GM12892 (cell line): Measurements from ENCODE around the gene MED25.

Experiments
- DNase-seq: peaks from one replicate; pipeline ENCODE4 v3.0.0; 2011; ENCODE audit not compliant: insufficient read length
- FAIRE-seq: peaks from 2 replicates; lab custom pipeline; 2011; peaks lifted over from hg19 to GRCh38; lab: Jason Lieb, UNC
- POLR2A ChIP-seq: IDR thresholded peaks from 2 replicates; pipeline ENCODE4 v1.6.1; 2011; ENCODE audit warnings: low read depth, low read length, control low read depth
- POLR2AphosphoS5 ChIP-seq: IDR thresholded peaks from 2 replicates; pipeline ENCODE4 v1.6.1; 2011; ENCODE audit warnings: low read depth, low read length, control low read depth
- TAF1 ChIP-seq: IDR thresholded peaks from 2 replicates; pipeline ENCODE4 v1.6.1; 2011; ENCODE audit warnings: low read depth, mild to moderate bottlenecking, control low read depth, low read length, borderline replicate concordance

MED25 gene

GRCh38 chr19:49824662-49825061 is 6.6 kb downstream of the MED25 start:
- DNase-seq = no peak
- no peak for FAIRE-seq
- no peak for TF ChIP-seq TAF1
- TF ChIP-seq POLR2AphosphoS5 = no peak
- TF ChIP-seq POLR2A = no peak

GRCh38 chr19:49827034-49827433 is 8.9 kb downstream of the MED25 start:
- DNase-seq (no peak), FAIRE-seq (no peak)
- TF ChIP-seq TAF1 = no peak
- TF ChIP-seq POLR2AphosphoS5 = no peak
- no peak for TF ChIP-seq POLR2A

GRCh38 chr19:49829200-49829599 is 11.1 kb downstream of the MED25 start:
- FAIRE-seq (no peak), DNase-seq (no peak)
- TF ChIP-seq TAF1 = no peak
- TF ChIP-seq POLR2AphosphoS5 = no peak
- TF ChIP-seq POLR2A = no peak

- DNase-seq (no peak), FAIRE-seq (no peak)
- TF ChIP-seq POLR2AphosphoS5 = no peak
- TF ChIP-seq POLR2A = no peak
- no peak for TF ChIP-seq TAF1
Observed at GRCh38 chr19:49829721-49830120, 11.6 kb downstream of the MED25 start.

GRCh38 chr19:49830766-49831165 is 12.7 kb downstream of the MED25 start:
- no peak for DNase-seq
- no peak for TF ChIP-seq POLR2A
- TF ChIP-seq POLR2AphosphoS5 = no peak
- TF ChIP-seq TAF1 = no peak
- no peak for FAIRE-seq

GRCh38 chr19:49831592-49831991 is 13.5 kb downstream of the MED25 start:
- TF ChIP-seq POLR2A (no peak), POLR2AphosphoS5 (no peak), TAF1 (no peak)
- FAIRE-seq = no peak
- no peak for DNase-seq

GRCh38 chr19:49832556-49832955 is 14.5 kb downstream of the MED25 start:
- FAIRE-seq (no peak), DNase-seq (no peak)

GRCh38 chr19:49833599-49833998 is 15.5 kb downstream of the MED25 start:
- no peak for DNase-seq
- no peak for FAIRE-seq

More at GRCh38 chr19:49832556-49832955, 14.5 kb downstream of the MED25 start:
- TF ChIP-seq POLR2A = no peak
- TF ChIP-seq TAF1 = no peak
- no peak for TF ChIP-seq POLR2AphosphoS5

GRCh38 chr19:49835562-49835961 is 17.5 kb downstream of the MED25 start:
- no peak for TF ChIP-seq POLR2AphosphoS5
- no peak for TF ChIP-seq POLR2A
- no peak for TF ChIP-seq TAF1
- no peak for DNase-seq
- FAIRE-seq = no peak

More at GRCh38 chr19:49833599-49833998, 15.5 kb downstream of the MED25 start:
- TF ChIP-seq TAF1 = no peak
- TF ChIP-seq POLR2A = no peak

GRCh38 chr19:49836176-49837008 is 18.3 kb downstream of the MED25 start:
- DNase-seq = no peak
- FAIRE-seq = no peak
- TF ChIP-seq POLR2AphosphoS5 = no peak
- TF ChIP-seq POLR2A = no peak
- TF ChIP-seq TAF1 = no peak

- FAIRE-seq (no peak), DNase-seq (no peak)
- TF ChIP-seq TAF1 (no peak), POLR2AphosphoS5 (no peak), POLR2A (no peak)
Observed at GRCh38 chr19:49837009-49837310, 18.9 kb downstream of the MED25 start.

- TF ChIP-seq POLR2AphosphoS5 = no peak
- no peak for FAIRE-seq
- no peak for DNase-seq
Observed at GRCh38 chr19:49837425-49837824, 19.3 kb downstream of the MED25 start.
